ENCODE data around the gene RASAL2.
"Not testable (repeated sequence)": the region's sequence is repeated elsewhere in the genome, so short reads cannot be mapped to it uniquely, and the experiment has no call there.

Gene RASAL2

DNA sequence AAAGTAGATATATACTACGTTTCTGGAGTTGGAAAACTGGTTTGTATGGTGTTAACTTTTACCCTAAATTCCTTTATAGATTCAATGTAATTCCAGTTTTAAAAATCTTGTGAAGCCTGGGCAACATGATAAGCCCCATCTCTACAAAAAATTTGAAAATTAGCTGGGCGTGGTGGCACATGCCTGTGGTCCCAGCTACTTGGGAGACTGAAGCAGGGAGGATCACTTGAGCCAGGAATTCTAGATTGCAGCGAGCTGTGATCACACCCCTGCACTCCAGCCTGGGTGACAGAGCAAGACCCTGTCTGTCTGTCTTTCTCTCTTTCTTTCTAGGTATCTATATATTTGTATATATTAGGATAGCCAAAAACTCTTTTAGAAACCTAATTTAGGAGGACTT is 260.9 kb downstream of the RASAL2 start:
- DNase-seq, result no peak

DNA sequence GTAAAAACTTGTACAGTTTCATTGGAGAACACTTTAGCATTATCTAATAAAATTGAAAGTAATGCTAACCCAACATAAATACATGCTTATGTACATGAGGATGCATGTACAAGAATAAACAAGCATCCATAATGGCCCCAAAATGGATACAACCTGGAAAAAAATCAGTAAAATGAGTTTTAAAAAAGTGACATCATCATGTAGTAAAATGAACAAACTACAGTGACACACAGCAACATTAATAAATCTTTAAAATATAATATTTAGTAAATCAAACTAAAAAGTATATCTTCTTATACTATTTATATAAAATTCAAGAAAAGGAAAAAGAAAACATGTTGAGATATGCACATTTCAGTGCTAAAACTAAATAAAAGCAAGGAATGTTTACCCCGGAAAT is 262.4 kb downstream of the RASAL2 start:
- no peak for DNase-seq

DNA sequence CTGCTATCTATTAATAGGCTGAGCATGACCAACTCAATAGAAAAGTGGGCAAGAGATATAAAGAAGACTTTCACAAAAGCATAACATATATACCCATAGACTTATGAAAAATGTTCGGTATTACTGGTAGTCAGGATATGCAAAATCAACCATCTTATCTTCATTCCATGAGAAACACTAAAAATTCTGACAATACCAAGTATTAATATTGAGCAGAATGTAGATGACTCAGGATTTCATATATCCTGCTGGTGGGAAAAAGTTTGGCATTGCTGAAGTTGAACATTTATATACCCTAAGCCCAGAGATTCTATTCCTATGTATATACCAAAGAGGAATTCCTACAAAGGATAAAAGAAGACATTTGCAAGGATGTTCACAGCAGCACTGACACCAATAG is 264.6 kb downstream of the RASAL2 start:
- DNase-seq, result no peak

DNA sequence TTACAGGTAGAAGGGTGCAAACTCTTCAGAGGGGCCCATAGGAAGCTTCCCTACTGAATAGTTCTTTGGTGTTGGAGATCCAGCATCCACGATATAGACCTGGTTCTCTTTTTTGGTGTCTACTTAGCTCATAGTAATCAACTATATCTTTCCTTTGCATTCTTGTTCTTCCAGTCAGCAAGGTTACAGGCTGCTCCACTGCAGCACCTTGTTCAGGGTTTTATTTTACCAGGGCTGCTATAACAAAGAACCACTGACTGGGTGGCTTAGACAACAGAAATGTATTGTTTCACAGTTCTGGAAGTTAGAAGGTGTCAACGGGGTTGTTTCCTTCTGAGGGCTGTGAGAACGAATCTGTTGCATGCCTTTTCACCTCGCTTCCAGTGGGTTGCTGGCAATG is 266.5 kb downstream of the RASAL2 start:
- no peak for DNase-seq

DNA sequence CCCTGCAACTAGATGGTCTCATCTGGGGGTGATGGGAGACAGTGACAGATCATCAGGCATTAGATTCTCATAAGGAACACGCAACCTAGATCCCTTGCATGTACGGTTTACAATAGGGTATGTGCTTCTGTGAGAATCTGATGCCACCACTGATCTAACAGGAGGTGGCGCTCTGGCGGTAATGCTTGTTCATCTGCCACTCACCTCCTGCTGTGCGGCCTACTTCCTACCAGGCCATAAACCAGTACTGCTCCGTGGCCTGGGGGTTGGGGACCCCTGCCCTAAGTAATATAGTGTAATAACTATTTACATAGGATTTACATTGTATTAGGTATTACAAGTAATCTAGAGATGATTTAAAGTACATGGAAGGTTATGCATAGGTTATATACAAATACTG is 267.9 kb downstream of the RASAL2 start:
- no peak for DNase-seq

DNA sequence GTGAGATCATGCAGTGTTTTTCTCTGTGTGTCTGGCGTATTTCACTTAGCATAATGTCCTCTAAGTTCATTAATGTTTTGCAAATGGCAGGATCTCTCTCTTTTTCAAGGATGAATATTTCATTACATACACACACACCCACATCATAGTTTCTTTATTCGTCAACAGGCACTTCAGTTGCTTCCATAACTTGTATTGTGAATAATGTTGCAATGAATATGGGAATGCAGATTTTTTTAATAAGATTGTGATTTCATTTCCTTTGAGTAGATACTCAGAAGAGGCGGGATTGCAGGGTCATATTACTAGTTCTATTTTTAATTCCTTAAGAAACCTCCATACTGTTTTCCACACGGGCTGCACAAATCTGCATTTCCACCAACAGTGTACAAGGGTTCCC is 268.8 kb downstream of the RASAL2 start:
- no peak for DNase-seq

DNA sequence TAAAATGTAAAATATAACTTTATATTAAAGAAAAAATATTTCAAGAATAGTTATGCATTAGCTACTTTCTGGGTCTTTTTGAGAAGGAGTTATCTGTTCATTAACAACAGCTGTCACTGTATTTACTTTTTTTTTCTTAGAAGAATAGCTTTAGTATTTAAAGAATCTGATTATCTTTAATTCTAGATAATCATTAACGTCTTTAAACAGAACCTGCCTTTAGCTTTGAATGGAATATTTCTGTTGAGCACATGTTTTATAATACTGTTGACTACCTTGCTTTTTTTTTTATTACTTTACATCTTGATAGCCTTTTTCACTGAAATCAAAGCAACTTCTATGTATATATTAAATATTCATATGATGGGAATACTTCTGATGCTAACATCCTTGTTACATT is 270.9 kb downstream of the RASAL2 start:
- no peak for DNase-seq

DNA sequence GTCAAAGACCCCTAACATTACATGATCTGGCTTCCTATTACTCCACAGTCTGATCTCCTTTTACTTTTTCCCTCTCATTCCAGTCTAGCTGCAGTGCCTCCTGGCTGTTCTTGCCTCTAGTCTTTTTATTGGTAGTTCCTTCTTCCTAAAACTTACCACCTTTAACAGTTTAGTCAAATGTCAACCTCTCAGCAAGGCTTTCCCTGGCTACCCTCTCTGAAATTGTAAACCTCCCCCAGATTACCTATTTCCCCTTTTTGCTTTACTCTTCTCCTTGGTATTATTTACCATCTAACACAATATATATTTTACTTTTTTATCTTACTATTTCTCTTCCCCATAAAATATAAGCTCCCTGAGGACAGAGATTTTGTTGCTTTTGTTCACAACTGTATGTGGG is 273.2 kb downstream of the RASAL2 start:
- DNase-seq, result no peak

DNA sequence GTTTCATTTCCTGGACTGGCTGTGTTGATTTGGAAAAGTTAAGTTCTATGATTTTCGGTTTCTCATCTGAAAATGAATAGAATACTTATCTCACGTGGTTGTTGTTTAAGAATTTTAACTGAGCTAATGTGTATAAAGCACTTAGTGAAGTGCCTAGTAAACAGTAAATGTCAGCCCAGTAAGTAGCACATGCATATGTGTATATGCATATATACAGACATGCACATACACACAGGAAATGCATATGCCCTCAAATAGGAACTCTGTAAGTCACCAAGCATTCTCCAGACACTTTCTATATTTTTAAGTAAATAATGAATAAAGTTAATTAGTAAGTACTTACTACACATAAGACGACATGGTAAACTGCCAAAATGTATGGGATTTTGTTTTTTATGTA is 274.3 kb downstream of the RASAL2 start:
- DNase-seq, result no peak

DNA sequence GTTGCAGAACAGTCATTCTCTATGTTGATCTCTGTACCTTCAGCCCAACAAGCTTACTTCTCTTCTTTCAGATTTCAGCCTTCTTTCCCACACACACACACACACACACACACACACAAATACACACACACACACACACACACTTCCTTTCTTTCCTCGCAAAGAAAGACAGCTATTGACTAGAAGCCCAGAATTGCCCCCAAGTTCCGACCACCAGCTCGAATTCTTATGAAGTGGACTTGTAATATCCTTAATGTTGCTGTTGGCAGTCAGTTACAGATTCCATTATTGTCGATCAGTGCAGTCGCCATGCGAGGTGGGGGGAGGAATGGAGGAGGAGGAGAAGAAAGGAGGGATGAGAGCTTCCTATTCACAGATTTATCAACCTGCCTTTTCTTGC is 277.3 kb downstream of the RASAL2 start:
- DNase-seq, result no peak

DNA sequence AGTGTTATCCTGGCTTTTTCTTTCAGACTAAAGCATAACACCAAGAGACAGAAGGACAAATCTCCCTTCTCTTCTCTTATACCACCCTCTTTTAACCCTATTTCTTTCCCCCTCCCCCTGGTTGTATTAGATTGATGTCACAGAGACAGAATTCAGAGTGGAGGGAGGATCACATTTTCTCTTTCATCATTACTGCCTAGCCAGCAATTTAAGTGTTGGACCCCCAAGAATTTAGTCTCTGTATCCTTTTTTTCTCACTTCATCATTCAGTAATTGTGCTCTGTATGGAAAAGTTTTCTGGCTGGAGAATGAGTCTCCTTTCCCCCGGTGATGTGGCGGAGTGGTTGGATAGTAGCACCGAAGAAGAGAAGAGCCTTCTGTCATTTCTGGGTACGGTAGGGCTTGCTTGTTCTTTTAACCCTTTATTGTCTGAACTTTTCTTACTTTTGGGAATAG is 278.1 kb downstream of the RASAL2 start:
- no peak for DNase-seq

DNA sequence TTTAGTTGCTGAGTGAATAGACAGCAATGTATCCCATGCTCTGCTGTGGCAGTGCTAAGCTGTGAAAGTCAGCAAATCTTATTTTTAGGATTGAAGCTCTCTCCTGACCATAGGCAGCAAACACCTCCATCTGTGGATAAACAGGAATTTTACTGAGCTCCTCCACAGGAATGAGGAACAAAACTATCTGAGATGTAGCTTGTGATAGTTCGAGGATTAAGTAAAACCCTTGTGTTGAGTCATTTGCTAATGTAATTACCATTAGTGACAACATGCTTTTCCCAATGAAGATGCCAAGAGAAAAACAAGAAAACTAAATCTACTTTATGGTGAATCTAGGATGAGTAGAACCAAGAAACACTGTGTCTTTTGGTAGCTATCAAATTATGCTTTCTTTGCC is 280.1 kb downstream of the RASAL2 start:
- DNase-seq, result no peak

DNA sequence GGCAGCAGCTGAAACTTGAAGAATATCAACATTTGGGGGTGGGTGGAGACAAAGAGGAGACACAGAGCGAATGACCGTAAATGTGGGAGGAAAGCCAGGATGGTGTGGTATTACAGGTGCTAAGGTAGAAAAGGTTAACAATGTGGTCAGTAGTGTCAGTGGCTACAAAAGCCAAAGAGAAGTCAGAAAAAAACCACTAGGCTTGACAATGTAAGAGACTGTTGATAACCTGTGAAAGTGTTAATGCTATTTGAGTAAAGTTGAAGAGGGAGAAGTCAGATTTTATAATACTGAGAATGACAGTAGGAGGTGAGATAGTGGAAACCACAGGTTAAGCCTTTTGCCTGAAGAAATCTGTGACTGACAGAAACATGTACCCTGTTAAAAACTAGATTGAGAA is 282.1 kb downstream of the RASAL2 start:
- DNase-seq, result no peak

DNA sequence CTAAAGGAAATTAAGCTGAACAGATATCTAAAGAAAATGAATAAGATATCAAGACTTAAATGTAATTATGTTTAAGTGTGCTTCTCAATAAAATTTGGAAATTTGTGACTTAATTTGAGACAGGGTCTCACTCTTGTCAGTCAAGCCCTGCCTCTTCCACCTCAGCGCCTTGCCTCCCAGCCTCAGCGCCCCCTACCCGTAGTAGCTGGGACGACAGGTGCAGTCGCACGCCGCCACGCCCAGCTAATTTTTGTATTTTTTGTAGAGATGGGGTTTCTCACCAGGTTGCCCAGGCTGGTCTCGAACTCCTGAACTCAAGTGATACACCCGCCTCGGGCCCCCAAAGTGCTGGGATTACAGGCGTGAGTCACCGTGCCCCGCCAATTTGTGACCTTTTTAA is 285.9 kb downstream of the RASAL2 start:
- DNase-seq, result no peak

DNA sequence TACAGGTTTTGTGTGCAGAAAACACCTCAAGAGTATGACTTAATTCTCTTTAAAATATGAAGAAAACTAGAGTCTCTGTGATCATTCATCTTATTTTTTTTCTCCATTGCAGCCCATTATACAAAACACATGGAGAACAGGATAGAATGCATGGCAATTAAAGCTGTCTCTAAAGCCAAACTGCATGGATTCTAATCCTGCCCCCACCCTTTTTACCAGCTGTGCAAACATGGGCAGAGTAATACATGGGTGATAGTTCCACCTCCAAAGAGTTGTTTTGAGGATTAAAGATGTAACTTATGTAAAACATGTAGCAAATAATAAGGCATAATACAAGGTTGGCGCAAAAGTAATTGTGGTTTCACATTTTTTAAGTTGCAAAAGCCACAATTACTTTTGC is 288.5 kb downstream of the RASAL2 start:
- no peak for DNase-seq

DNA sequence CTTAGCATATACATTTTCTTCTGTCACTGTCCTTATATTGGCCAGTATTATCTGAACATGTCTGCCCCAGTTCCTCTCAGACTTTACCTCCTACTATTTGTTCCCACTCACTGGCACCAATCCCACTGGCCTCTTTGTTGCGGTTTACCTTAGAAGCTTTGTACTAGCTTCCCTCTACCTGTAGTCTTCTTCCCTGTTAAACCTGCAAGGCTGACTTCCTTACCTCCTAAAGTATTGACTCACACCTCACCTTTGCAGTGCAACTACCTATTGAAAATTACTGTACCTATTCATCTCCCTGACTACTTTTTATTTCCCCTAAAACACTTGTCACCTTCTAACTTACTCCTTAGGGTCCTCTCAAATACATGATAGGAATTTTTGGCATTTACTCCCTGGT is 291.8 kb downstream of the RASAL2 start:
- no peak for DNase-seq

DNA sequence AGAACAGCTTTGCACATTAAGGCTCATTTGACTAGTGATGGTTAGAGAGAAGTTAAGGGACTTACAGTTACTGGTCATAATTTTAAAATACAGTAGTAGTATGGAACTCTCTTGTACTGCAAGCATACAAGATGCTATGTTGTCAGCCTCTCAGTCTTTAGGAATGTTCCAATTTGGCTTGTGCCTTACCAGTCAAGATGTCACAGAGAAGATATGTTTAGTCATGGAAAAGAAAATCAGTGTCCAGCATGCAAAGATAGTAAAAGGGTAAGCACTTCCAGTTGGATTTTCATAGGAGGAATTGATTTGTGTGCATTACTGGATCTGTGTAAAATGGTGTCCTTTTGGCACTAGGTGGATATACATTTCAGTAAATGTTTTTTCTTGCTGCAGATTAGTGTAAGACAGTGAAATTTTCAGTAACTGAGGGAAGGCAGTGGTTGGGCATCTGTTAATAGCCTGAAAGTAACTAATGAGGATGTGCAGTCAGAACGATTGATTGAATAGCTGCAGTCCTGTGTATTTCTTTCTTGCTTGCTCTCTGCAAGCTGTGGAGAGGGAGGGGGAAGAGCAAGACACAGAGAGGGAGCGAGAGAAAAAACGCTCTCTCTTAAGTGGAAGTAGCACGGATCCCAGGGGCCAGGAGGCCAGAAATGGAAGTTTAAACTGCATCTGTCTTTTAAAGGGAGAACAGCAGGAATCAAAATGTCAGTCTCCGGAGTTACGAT is 294.7 kb downstream of the RASAL2 start:
- no peak for DNase-seq

DNA sequence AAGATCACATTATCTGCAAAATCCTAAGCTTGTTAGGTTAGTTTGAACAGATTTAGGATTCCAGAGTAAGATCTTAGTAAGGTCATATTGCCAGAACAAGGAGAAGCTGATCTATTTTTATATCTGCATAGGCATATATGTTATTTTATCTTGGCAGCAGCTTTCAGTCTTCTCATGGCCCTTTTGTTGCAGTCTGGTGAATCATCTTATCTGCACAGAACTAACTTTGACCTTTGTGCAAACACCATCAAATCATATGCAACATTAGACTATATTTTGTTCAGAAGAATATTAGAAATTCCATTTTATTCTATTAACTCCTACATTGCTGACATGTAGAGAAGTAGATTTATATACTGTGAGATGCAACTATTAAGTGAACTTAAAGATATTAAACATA is 295.5 kb downstream of the RASAL2 start:
- no peak for DNase-seq

DNA sequence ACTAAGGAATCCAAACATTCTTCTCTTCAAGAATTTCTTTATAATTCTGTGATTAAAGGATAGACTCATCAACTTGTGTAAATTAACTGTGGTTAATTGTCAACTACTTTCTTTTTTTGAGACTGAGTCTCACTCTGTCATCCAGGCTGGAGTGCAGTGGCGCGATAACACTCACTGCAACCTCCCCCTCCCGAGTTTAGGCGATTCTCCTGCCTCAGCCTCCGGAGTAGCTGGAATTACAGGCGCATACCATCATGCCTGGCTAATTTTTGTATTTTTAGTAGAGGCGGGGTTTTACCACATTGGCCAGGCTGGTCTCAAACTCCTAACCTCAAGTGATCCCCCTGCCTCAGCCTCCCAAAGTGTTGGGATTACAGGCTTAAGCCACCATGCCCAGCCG is 296.4 kb downstream of the RASAL2 start:
- DNase-seq, result not testable (repeated sequence)

DNA sequence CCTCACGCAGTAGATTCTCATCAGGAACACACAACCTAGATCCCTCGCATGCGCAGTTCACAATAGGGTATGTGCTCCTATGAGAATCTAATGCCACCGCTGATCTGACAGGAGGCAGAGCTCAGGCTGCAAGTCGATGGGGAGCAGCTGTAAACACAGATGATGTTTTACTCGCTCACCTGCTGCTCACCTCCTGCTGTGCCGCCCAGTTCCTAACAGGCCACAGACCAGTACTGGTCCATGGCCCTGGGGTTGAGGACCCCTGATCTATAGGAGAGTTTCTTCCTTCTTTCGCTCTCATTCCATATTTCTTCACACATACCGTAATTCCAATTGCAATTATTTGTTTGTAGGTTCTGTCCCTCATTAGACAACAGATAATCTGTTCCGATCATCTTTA is 299.5 kb downstream of the RASAL2 start:
- DNase-seq, result no peak

DNA sequence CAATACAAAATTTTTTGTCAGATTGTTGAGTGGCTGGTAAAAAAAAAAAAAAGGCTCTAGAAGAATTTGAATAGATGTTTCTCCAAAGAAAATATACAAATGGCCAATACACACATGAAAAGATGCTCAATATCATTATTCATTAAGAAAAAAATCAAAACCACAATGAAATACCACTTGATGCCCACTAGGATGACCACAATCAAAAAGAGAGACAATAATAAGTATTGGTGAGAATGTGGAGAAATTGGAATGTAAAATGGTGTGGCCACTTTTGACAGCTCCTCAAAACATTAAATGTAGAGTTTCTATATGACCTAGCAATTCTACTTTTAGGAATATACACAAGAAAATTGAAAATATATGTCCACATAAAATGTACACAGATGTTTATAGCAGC is 302.9 kb downstream of the RASAL2 start:
- DNase-seq, result no peak

DNA sequence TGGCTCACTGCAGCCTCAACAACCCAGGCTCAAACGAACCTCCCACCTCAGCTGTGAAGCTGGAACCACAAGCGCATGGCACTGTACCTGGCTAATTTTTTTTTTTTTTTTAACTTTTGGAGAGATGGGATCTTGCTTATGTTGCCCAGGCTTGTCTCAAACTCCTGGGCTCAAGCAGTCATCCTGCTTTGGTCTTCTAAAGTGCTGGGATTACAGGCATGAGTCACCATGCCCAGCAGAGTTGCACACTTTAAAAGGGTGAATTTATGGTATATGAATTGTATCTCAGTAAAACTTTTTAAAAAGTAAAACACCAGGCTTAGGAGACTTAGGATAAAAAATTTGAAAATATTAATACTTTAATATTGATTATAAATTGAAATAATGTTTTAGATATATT is 303.8 kb downstream of the RASAL2 start:
- no peak for DNase-seq

DNA sequence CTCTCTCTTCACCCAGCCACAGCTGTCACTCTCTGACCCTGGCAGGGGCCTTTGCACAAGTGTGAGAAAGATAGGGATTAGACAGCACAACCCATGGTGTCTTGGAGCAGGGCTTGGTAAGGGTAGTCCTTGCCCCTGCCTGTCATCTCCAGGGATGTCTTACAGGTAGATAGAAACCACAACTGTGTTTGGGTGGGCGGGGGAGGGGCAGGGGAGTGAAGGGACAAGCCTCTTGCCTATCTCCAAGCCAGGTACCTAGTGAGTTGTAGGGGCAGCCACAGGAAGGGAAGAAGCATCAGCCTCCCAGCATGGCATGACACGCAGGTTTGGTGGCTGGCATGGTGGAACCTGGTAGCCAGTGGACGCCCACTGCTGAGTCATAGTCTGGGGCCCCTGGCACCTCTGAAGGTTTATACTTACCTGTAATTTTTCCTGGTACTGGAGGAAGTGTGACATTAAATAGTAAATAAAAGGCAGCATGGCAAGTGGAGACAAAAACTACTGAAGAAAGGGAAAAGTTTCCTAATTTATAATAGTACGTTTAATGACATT is 305.3 kb downstream of the RASAL2 start:
- DNase-seq, result no peak

DNA sequence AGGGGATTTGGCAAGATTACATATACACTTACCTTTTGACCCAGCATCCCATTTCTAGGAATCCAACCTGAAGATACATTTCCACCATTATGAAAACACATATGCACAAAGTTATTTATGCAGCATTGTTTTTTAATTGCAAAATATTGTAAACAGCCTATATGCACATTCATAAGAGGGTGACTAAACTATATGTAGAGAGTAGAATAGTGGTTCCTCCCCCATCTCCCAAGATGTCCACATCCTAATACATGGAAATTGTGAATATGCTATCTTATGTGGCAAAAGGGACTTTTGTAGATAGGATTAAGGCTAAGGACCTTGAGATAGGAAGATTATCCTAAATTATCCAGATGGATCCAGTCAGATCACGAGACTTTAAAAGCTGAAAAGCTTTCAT is 311.2 kb downstream of the RASAL2 start:
- DNase-seq, result no peak

DNA sequence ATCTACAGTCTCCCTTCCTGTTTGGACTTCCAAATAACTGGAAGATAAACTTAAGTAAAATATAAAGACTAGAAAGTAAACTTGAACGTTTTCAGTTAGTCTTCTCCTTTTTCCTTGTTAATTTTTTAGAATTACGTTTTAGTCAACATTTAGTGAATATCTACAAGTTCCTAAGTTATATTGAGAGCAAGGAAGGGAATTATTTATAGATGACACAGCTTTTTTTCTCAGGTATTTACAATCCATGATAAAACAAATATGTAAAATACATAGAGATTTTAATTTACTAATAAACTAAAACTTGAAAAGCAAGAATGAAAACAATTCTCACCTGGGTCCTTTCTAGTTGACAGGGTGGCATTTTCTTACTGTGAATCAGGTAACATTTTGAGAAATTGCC is 313.3 kb downstream of the RASAL2 start:
- no peak for DNase-seq

All from NCI-H524 treated with DMSO at 0.1 percent for 48 hours (cell line).